ENCODE data around the gene URB1.
"Not testable (repeated sequence)": the region's sequence is repeated elsewhere in the genome, so short reads cannot be mapped to it uniquely, and the experiment has no call there.

The URB1 gene

DNA sequence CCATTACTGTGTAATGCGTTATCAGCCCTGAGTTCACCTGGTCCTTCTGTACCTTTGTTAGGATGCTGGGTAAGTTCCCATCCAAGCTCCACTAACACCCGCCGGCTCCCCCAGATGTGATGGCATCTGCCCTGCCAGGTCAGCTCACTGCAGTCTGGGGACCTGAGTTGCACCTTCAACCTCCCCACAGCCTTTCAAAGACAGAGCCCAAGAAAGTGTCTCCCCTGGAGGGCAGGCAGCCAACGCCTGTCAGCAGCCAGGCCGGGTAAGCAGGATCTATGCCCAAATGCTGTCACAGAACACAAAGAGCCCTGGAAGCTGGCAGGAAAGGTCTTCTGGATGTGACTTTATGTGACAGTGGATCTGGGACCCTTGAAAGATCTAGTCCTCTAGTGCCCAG, 80.5 kb downstream of the URB1 start:
- H3K36me3 ChIP-seq (ENCODE audit: low read length): peaks cover 4% of the 10 kb centered on the region; the same call in 1 of the 2 replicates
- no peaks in the 10 kb centered on the region for H3F3A ChIP-seq (ENCODE audit: insufficient read depth)
- H3K4me3 ChIP-seq (ENCODE audit: insufficient read depth, low read length, poor library complexity, severe bottlenecking): no peak overlapping the region

DNA sequence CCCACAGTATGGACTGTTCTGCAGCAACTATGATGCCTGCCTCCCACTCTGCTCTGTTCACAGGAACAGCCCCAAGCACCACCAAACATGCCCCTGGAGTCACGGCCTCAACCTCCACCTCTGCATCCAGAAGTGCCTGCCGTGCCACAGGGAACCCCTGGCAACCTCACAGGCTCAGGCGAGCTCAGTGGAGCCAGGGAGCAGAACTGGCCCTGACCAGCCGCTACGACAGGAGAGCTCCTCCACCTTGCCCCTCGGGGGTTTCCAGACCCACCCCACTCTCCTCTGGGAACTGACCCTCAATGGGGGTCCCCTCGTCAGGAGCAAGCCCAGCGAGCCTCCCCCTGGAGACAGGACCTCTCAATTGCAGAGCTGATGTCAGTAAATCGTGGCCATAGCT, 81.2 kb downstream of the URB1 start:
- Histone ChIP-seq H3K27ac (ENCODE audit: low read depth, low read length) (no peak overlapping the region), H2AFZ (ENCODE audit: low read depth, low read length, severe bottlenecking) (no peak overlapping the region), H3K9ac (ENCODE audit: low read length) (no peak overlapping the region), H3K27me3 (ENCODE audit: low read length) (no peaks in the 10 kb centered on the region), H3K36me3 (ENCODE audit: low read length) (peaks cover 4% of the 10 kb centered on the region; the same call in 1 of the 2 replicates), H3K4me3 (ENCODE audit: insufficient read depth, low read length, poor library complexity, severe bottlenecking) (no peak overlapping the region), H3K9me3 (ENCODE audit: insufficient read depth, low read length) (no peaks in the 10 kb centered on the region), H4K20me1 (ENCODE audit: low read depth, low read length) (no peaks in the 10 kb centered on the region), H3K9me2 (replicated peaks; ENCODE audit: insufficient read depth, low read length) (no peaks in the 10 kb centered on the region), H3F3A (ENCODE audit: insufficient read depth) (no peaks in the 10 kb centered on the region), H3K79me2 (ENCODE audit: insufficient read depth, low read length) (no peaks in the 10 kb centered on the region), H3K4me2 (ENCODE audit: low read depth, low read length, poor library complexity, severe bottlenecking) (no peak overlapping the region)
- TF ChIP-seq, protein P1, sequence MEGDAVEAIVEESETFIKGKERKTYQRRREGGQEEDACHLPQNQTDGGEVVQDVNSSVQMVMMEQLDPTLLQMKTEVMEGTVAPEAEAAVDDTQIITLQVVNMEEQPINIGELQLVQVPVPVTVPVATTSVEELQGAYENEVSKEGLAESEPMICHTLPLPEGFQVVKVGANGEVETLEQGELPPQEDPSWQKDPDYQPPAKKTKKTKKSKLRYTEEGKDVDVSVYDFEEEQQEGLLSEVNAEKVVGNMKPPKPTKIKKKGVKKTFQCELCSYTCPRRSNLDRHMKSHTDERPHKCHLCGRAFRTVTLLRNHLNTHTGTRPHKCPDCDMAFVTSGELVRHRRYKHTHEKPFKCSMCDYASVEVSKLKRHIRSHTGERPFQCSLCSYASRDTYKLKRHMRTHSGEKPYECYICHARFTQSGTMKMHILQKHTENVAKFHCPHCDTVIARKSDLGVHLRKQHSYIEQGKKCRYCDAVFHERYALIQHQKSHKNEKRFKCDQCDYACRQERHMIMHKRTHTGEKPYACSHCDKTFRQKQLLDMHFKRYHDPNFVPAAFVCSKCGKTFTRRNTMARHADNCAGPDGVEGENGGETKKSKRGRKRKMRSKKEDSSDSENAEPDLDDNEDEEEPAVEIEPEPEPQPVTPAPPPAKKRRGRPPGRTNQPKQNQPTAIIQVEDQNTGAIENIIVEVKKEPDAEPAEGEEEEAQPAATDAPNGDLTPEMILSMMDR (IDR thresholded peaks at IDR 0.05; ENCODE audit: insufficient read depth, low read length, poor library complexity, severe bottlenecking): no peak

More for the DNA sequence above, 80.5 kb downstream of the URB1 start:
- H3K27me3 ChIP-seq (ENCODE audit: low read length): no peaks in the 10 kb centered on the region
- H3K4me2 ChIP-seq (ENCODE audit: low read depth, low read length, poor library complexity, severe bottlenecking): no peak overlapping the region
- H3K9me2 ChIP-seq (replicated peaks; ENCODE audit: insufficient read depth, low read length): no peaks in the 10 kb centered on the region
- TF ChIP-seq, protein P1 (IDR thresholded peaks at IDR 0.05; ENCODE audit: insufficient read depth, low read length, poor library complexity, severe bottlenecking): no peak
- no peak for TF ChIP-seq EZH2phosphoT487 (conservative IDR thresholded peaks at IDR 0.05; ENCODE audit: low read length)
- H3K27ac ChIP-seq (ENCODE audit: low read depth, low read length): no peak overlapping the region
- H3K9ac ChIP-seq (ENCODE audit: low read length): no peak overlapping the region
- H4K20me1 ChIP-seq (ENCODE audit: low read depth, low read length): no peaks in the 10 kb centered on the region
- H3K9me3 ChIP-seq (ENCODE audit: insufficient read depth, low read length): no peaks in the 10 kb centered on the region
- H3K79me2 ChIP-seq (ENCODE audit: insufficient read depth, low read length): no peaks in the 10 kb centered on the region
- no peak overlapping the region for H2AFZ ChIP-seq (ENCODE audit: low read depth, low read length, severe bottlenecking)

DNA sequence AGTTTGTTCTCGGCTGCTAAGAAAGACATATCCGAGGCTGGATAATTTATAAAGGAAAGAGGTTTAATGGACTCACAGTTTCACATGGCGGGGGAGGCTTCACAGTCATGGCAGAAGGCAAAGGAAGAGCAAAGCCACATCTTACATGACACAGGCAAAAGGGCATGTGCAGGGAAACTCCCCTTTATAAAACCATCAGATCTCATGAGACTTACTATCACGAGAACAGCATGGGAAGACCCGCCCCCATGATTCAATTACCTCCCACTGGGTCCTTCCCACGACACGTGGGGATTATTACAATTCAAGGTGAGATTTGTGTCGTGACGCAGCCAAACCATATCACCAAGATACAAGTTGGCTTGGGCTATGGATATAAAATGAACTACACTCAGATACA, 81.8 kb downstream of the URB1 start:
- not testable (repeated sequence) for H3K36me3 ChIP-seq (ENCODE audit: low read length)

DNA sequence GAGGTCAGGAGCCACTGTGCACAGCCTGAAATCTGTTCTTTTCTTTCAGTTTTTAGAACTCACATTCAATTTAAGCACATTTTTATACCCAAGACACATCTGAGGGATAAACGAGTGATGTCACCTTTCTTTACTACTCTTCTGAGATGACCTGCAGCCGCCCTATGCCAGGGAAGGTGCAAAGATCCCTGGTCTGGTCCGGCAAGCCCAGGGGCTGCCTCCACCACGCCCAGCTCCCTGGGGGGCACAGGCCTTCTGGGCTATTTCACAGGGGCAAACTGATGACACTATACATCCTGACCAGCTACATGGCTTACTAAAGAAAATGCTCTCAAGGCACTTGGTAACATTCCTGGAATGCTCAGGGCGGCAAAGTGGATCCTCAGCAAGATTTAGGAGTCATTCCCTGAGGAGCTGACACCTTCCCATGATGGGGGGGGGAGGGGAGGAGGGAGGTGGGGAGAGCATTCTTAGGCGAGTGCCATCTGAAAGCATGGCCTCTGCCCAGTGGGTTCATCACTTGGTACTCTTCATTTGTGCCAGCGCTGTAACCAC, 82.8 kb downstream of the URB1 start:
- H3K4me2 ChIP-seq (ENCODE audit: low read depth, low read length, poor library complexity, severe bottlenecking): no peak overlapping the region
- no peak overlapping the region for H3K27ac ChIP-seq (ENCODE audit: low read depth, low read length)
- H4K20me1 ChIP-seq (ENCODE audit: low read depth, low read length): no peaks in the 10 kb centered on the region
- no peak overlapping the region for H3K4me3 ChIP-seq (ENCODE audit: insufficient read depth, low read length, poor library complexity, severe bottlenecking)
- TF ChIP-seq, protein P1 (IDR thresholded peaks at IDR 0.05; ENCODE audit: insufficient read depth, low read length, poor library complexity, severe bottlenecking): no peak
- no peak for TF ChIP-seq EZH2phosphoT487 (conservative IDR thresholded peaks at IDR 0.05; ENCODE audit: low read length)
- H2AFZ ChIP-seq (ENCODE audit: low read depth, low read length, severe bottlenecking): no peak overlapping the region
- H3K9me2 ChIP-seq (replicated peaks; ENCODE audit: insufficient read depth, low read length): no peaks in the 10 kb centered on the region
- no peaks in the 10 kb centered on the region for H3K27me3 ChIP-seq (ENCODE audit: low read length)
- H3K9me3 ChIP-seq (ENCODE audit: insufficient read depth, low read length): no peaks in the 10 kb centered on the region
- H3K9ac ChIP-seq (ENCODE audit: low read length): no peak overlapping the region
- peaks cover 4% of the 10 kb centered on the region; the same call in 1 of the 2 replicates for H3K36me3 ChIP-seq (ENCODE audit: low read length)
- no peaks in the 10 kb centered on the region for H3F3A ChIP-seq (ENCODE audit: insufficient read depth)
- H3K79me2 ChIP-seq (ENCODE audit: insufficient read depth, low read length): no peaks in the 10 kb centered on the region

More for the DNA sequence above, 81.8 kb downstream of the URB1 start:
- H3K4me2 ChIP-seq (ENCODE audit: low read depth, low read length, poor library complexity, severe bottlenecking); H3K9me3 ChIP-seq (ENCODE audit: insufficient read depth, low read length); H3K4me3 ChIP-seq (ENCODE audit: insufficient read depth, low read length, poor library complexity, severe bottlenecking); H3K27me3 ChIP-seq (ENCODE audit: low read length); H3K9ac ChIP-seq (ENCODE audit: low read length); H3K79me2 ChIP-seq (ENCODE audit: insufficient read depth, low read length); H2AFZ ChIP-seq (ENCODE audit: low read depth, low read length, severe bottlenecking); H4K20me1 ChIP-seq (ENCODE audit: low read depth, low read length); H3K9me2 ChIP-seq (replicated peaks; ENCODE audit: insufficient read depth, low read length); H3F3A ChIP-seq (ENCODE audit: insufficient read depth); H3K27ac ChIP-seq (ENCODE audit: low read depth, low read length): not testable (repeated sequence)
